Astrocyte of the hippocampus (primary cell): ENCODE measurements around the gene PTPRK.

Experiments used
- DNase-seq: peaks from one replicate; pipeline ENCODE4 v3.0.0; 2011; ENCODE audit warnings: low read depth, low spot score

PTPRK gene

GRCh38 chr6:128516514-128516898 lies 3.9 kb downstream of the PTPRK start:
- DNase-seq: peak; percentile 44

DNA sequence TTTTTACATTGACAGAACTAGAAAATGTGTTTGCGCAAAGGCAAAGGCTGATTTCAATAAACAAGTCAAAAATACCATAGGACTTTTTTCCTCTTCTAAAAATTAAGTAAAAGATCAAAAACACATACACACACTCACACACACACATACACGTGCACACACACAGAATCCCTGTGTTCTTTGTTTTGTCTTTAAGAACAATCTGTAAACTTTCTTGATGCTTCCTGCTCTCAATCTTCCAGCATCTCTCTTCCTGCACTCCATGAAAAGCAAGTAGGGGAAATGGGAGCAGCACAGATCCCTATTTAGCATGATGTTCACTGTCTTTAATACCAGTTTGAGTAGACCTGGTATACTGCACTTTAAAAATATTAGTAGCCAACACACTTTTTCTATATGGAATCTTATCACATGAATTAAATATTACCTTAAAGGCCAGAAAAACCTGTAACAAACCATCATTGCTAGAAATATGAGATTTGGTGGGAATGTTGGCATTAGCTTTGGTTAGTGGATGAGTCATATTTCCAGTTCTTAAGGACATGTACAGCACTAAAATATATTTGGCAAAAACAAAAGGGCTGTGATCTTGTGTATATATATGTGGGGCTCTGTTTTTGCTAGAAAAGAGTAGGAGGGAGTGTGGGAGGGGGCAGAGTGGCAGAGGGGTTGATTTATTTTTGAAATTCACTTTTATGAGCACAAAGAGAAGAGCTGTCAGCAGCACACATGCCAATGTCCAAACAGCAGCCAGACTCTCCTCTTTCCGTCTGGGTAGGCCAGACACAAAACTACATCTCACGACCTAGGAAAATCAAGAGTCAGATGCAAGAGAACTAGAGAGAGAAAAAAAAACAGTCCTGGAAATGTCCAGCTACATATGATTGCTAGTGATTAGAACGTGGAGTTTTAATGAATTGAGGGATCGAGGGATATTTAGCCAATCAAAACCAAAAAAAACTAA lies 4.6 kb downstream of the PTPRK start:
- DNase-seq: peak; percentile 45

DNA sequence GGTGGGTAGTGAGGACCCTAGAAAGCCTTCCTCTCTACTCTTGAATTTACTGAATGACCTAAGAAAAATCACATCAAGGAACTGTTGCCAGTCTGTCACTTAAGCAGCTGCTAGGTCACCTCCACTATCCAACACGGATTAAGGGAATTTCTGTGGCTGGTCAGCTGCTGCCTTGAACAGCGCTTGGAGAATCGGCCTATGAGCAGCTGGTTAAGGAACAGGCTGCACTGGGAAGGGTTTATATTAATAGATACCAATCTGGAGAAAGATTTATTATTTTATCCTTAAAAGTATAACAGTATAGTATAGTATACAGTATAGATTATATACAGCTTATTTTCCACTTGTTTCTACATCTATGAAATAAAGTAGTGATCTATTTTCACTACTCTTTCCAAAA lies 6.5 kb downstream of the PTPRK start:
- DNase-seq: no peak

DNA sequence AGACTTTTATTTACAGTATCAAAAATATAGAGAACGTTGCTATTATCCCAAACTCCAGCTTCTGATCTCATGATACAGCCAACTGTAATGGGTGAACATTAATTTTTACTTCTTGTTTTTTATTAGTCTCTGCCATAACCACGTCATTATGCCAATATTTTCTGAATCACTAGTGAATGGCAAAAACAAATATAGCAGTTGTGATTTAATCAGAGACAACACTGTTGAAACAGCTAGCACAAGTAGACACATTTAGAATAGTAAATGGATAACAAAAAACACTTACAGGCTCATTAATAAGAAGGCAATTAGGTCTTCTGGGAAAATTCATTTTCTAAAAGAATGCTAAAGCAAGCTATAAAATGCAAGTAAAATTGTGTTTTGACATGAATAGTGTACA lies 8.1 kb downstream of the PTPRK start:
- no peak for DNase-seq

GRCh38 chr6:128511506-128511905 lies 8.9 kb downstream of the PTPRK start:
- peak; percentile 32 for DNase-seq

DNA sequence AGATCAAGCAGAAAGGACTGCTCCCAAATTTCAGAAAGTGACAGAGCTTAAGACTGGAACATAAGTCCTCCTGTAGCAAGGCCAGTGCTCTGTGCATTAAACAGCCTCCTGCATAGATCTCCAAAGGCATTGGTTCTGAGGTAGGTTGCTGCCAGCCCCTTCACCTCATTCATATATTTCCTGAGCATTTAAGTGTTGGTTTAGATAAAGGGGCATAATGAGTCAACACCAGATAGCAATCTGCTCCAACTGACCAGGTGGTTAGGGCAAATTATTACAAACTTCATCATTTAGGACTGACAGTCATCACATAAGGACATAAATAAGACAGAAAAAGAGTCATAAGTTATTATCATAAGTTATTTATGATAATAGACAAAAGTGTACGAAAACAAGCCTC lies 10.7 kb downstream of the PTPRK start:
- DNase-seq: no peak

- DNase-seq: peak; percentile 79
Measured at GRCh38 chr6:128508588-128509296, 11.7 kb downstream of the PTPRK start.

GRCh38 chr6:128507337-128508310 lies 12.8 kb downstream of the PTPRK start:
- peak; percentile 61 for DNase-seq

GRCh38 chr6:128505603-128506002 lies 14.8 kb downstream of the PTPRK start:
- no peak for DNase-seq

- DNase-seq: no peak
Measured at GRCh38 chr6:128504003-128504654, 16.3 kb downstream of the PTPRK start.

- DNase-seq: no peak
Measured at GRCh38 chr6:128500749-128501600, 19.4 kb downstream of the PTPRK start.

DNA sequence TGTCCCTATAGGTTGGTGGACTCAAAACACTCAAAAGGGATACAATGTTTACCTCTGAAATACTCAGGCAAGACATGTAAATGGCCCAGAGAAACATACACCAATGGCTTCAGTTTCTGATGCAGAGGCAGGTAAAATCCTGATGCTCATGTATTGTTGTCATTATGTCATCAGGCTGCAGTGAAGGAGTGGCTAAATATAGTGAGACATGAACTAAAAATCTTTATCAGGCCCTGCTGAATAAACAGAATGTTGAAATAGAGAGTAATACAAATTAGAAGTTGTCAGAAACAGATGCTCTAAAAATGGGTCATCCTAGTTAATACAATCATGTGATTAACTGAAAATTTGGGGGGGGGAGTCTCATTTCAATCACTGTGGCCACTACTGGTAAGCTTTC lies 20.4 kb downstream of the PTPRK start:
- no peak for DNase-seq

GRCh38 chr6:128499079-128499731 lies 21.2 kb downstream of the PTPRK start:
- DNase-seq: no peak

DNA sequence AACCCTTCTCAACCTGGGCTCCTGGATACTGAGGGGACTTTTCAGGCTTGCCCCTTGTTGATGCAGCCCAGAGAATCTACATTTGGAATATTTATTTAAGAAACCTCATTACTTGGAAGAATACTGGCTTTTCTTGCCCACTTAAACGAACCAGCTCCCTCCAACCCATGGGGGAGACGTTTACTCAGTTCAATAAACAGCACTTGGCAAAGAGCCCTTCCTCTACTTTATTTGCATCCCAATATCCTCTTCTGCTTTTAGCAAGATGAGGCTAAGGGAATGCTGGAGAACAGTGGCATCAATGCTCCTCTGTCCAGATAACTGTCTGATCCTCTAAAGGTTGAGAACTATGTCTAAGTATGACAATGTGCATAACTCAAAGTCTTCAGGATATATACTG lies 22.2 kb downstream of the PTPRK start:
- peak; percentile 27 for DNase-seq

DNA sequence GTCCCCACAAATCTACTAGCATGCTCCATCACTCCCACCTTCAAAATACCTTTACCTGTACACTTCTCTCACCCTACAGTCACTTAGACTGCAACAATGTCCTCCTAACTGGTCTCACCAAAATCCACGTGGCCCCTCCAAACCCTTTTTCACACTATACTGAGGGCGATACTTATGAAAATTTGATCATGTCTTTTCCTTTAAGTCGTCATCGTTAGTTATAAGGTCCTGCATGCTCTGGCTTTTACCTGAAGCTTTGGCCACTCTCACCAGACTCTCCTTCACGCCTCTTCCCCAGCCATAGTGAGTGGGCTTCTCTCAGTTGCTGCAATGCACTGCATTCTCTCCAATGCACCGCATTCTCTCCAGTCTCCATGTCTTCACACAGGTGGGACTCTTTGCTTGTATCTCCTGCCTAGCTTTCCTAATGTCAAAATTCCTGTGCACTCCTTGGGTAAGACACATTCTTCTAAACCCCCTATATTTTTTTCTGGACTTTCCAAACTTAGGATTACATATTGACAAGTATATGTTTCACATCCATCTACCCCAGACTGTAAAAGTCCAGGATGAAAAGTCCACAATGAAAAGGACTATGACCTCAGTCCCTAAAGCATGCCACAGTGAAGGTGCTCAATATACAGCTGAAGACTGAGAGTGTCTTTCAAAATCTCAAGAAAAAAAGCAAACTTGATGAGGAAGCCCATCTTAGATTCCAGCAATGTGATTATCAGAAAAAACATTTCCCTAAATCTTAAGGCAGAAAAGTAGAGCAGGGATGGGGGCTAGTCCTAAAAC lies 24.7 kb downstream of the PTPRK start:
- no peak for DNase-seq

GRCh38 chr6:128494440-128494839 lies 26.0 kb downstream of the PTPRK start:
- no peak for DNase-seq

DNA sequence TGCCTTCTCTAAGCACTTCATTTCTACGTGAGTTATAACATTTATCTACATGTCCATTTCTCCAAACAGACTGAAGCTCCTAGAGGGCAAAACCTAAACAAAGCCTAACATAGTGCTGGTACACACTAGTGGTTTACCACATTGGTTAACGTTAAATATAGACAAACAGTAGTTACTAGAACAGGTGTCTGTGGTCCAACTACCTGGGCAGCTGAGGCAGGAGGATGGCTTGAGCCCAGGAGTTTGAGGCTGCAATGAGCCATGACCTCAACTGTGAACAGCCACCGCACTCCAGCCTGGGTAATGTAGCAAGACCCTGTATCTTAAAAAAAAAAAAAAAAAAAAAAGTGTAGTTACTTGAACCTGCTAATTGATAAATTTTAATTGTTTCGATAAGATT lies 26.5 kb downstream of the PTPRK start:
- DNase-seq: no peak

GRCh38 chr6:128492386-128492785 lies 28.0 kb downstream of the PTPRK start:
- DNase-seq: peak; percentile 39
